DND-41 (cell line): ENCODE results near the gene MCUB.

Experiments
- ATAC-seq: fragments of 200-7000 bp; cut with Tn5 transposase; 3 replicates; pipeline ENCODE4 v1.9.1; 2021; ENCODE audit warnings: low read depth; ENCODE audit not compliant: insufficient read depth
- DNase-seq: peaks from one replicate; pipeline ENCODE4 v3.0.0-alpha.2; 2020
- H2AFZ ChIP-seq: 2 replicates; pipeline ENCODE4 v1.6.0; 2012; ENCODE audit warnings: low read depth, low read length
- H3K27ac ChIP-seq: 2 replicates; pipeline ENCODE4 v1.5.1; 2012; ENCODE audit warnings: low read length, inconsistent platforms
- H3K27me3 ChIP-seq: fragments of 200-600 bp; sonication (generic); 2 replicates; pipeline ENCODE4 v1.6.0; 2012; ENCODE audit warnings: low read length, mild to moderate bottlenecking, inconsistent platforms; ENCODE audit not compliant: insufficient read depth, poor library complexity
- H3K36me3 ChIP-seq: 2 replicates; pipeline ENCODE4 v1.5.1; 2012; ENCODE audit warnings: low read length, inconsistent platforms; ENCODE audit not compliant: insufficient read depth
- H3K4me1 ChIP-seq: 2 replicates; pipeline ENCODE4 v1.5.1; 2012; ENCODE audit warnings: mild to moderate bottlenecking, low read length; ENCODE audit not compliant: insufficient read depth
- H3K4me2 ChIP-seq: 2 replicates; pipeline ENCODE4 v1.6.0; 2012; ENCODE audit warnings: mild to moderate bottlenecking, moderate library complexity, low read length, inconsistent platforms; ENCODE audit not compliant: insufficient read depth
- H3K4me3 ChIP-seq, 2 experiments: fragments of 200-600 bp in 1 of 2; shearing (Covaris generic) in 1 of 2; 2 replicates each; pipeline ENCODE4 v1.5.1; 2012 to 2016; ENCODE audit warnings: inconsistent platforms in 2 of 2, low read length in 2 of 2, mild to moderate bottlenecking in 2 of 2, low read depth in 1 of 2, moderate library complexity in 1 of 2
- H3K79me2 ChIP-seq: 2 replicates; pipeline ENCODE4 v1.6.0; 2012; ENCODE audit warnings: low read length, inconsistent platforms; ENCODE audit not compliant: insufficient read depth
- H3K9ac ChIP-seq: 2 replicates; pipeline ENCODE4 v1.6.0; 2012; ENCODE audit warnings: low read depth, mild to moderate bottlenecking, inconsistent platforms, low read length, moderate library complexity
- H3K9me3 ChIP-seq: 2 replicates; pipeline ENCODE4 v1.5.1; 2012; ENCODE audit warnings: low read length, moderate library complexity, mild to moderate bottlenecking, inconsistent platforms; ENCODE audit not compliant: insufficient read depth, severe bottlenecking
- H4K20me1 ChIP-seq: 2 replicates; pipeline ENCODE4 v1.6.0; 2012; ENCODE audit warnings: low read length; ENCODE audit not compliant: insufficient read depth
- CTCF ChIP-seq: IDR thresholded peaks from 2 replicates; pipeline ENCODE4 v1.5.1; 2012; ENCODE audit warnings: borderline replicate concordance, low read length, moderate library complexity, mild to moderate bottlenecking; ENCODE audit not compliant: poor library complexity, severe bottlenecking; ENCODE audit errors: extremely low read depth
- EZH2 ChIP-seq: IDR thresholded peaks from 3 replicates; pipeline ENCODE4 v1.6.1; 2012; ENCODE audit warnings: borderline replicate concordance, low read depth, mild to moderate bottlenecking, moderate library complexity, low read length, inconsistent platforms; ENCODE audit not compliant: severe bottlenecking

MCUB gene

DNA sequence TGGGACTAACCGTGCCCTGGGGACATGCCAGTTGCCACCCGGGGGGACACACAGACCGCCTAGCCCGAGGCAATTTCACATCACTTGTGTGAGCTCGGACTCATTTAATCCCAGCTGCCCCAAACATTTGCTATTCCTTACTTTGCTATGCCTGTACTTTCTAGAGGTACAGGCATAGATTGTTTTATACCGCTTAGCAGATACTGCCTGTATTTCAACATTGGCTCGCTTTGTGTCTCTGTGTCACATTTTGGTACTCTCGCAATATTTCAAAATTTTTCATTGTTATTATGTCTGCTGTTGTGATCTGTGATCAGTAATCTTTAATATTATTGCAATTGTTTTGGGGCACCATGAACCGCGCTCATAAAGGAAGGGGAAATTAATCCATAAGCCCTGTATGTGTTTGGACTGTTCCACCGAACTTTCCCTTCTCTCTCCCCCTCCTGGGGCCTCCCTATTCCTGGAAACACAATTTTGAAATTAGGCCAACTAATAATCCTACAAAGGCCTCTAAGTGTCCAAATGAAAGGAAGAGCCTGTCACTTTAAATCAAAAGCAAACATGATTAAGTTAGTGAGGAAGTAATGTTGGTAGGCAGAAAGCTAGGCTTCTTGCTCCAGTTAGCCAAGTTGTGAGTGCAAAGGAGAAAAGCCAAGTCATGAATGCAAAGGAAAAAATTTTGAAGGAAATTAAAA lies 143.8 kb downstream of the MCUB start:
- ATAC-seq: no peak
- H3K79me2 ChIP-seq: peaks cover 37% of the 10 kb centered on the region
- H3K27ac ChIP-seq: peak overlapping the region; percentile 72

GRCh38 chr4:109708435-109708834 lies 148.4 kb downstream of the MCUB start:
- Histone ChIP-seq H3K4me2 (no peak overlapping the region), H3K27me3 (no peaks in the 10 kb centered on the region), H3K4me1 (peaks cover 8% of the 10 kb centered on the region), H3K4me3 (no peak overlapping the region), H4K20me1 (no peaks in the 10 kb centered on the region), H2AFZ (no peak overlapping the region), H3K27ac (no peak overlapping the region), H3K9me3 (no peaks in the 10 kb centered on the region), H3K36me3 (peaks cover 4% of the 10 kb centered on the region; the same call in 1 of the 2 replicates), H3K9ac (no peak overlapping the region), H3K79me2 (no peaks in the 10 kb centered on the region)
- TF ChIP-seq EZH2 (no peak), CTCF (no peak)
- DNase-seq (no peak), ATAC-seq (no peak)

More for the DNA sequence above, 143.8 kb downstream of the MCUB start:
- Histone ChIP-seq H3K27me3 (no peaks in the 10 kb centered on the region), H2AFZ (peak overlapping the region; percentile 90), H3K9ac (peak overlapping the region; percentile 90), H3K4me2 (peak overlapping the region; percentile 77), H3K4me1 (peaks cover 23% of the 10 kb centered on the region), H3K9me3 (no peaks in the 10 kb centered on the region), H3K36me3 (peaks cover 3% of the 10 kb centered on the region; the same call in 1 of the 2 replicates), H4K20me1 (no peaks in the 10 kb centered on the region), H3K4me3 (peak overlapping the region; percentile 91 to 95; a peak in 3 of 4 replicates)
- TF ChIP-seq CTCF: no peak
- no peak for TF ChIP-seq EZH2
- DNase-seq: no peak

DNA sequence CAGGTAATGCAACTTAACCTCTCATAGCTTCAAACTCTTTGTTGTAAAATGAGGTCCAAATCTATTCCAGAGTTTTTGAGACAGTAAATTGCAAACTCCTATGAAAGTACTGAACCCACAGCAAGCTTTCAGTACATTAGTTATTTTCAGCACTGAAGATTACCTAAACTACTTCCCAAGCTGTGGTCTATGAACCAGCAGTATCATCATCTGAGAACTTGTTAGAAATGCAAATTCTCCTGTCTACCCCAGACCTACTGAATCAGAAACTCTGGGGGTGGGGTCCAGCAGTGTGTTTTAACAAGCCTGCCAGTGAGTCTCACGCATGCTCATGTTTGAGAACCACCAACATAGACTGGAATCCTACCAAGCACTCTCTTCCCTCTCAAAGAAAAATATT lies 148.9 kb downstream of the MCUB start:
- DNase-seq: no peak
- no peak overlapping the region for H3K4me2 ChIP-seq

More for the DNA sequence above, 148.9 kb downstream of the MCUB start:
- Histone ChIP-seq H2AFZ (no peak overlapping the region), H3K27me3 (no peaks in the 10 kb centered on the region), H3K27ac (no peak overlapping the region), H3K9ac (no peak overlapping the region), H3K9me3 (no peaks in the 10 kb centered on the region), H3K79me2 (no peaks in the 10 kb centered on the region), H3K4me1 (peaks cover 3% of the 10 kb centered on the region), H4K20me1 (no peaks in the 10 kb centered on the region), H3K36me3 (peaks cover 4% of the 10 kb centered on the region; the same call in 1 of the 2 replicates), H3K4me3 (no peak overlapping the region)
- no peak for ATAC-seq
- TF ChIP-seq EZH2 (no peak), CTCF (no peak)
